ENCODE results near the gene ALG5. TPM values are rescaled to one million over a fixed set of nuclear protein-coding genes. Genes with fewer than 3 reads are reported as not detected.

ALG5 gene
- total RNA-seq, 2 donors from 2014 or later, result 18.6 to 30.4 TPM

DNA sequence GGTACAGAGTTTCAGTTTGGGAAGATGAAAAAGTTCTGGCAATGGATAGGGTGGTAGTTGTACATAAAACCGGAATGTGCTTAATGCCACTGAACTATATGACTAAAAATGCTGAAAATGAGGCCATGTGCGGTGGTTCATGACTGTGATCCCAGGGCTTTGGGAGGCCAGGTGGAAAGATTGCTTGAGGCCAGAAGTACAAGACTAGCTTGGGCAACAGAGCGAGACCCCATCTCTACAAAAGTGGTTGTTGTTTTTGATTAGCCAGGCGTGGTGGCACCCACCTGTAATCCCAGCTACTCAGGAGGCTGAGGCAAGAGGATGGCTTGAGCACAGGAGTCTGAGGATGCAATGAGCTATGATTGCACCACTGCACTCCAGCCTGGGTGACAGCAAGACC is 91.9 kb downstream of the ALG5 start:
- ATAC-seq (no peak), DNase-seq (ENCODE audit: low spot score in 2 of 2) (no peak)
- no peaks in the 10 kb centered on the region for H3K9me3 Mint-ChIP-seq
- no peak overlapping the region for H3K27ac Mint-ChIP-seq
- no peaks in the 10 kb centered on the region for H3K36me3 Mint-ChIP-seq

DNA sequence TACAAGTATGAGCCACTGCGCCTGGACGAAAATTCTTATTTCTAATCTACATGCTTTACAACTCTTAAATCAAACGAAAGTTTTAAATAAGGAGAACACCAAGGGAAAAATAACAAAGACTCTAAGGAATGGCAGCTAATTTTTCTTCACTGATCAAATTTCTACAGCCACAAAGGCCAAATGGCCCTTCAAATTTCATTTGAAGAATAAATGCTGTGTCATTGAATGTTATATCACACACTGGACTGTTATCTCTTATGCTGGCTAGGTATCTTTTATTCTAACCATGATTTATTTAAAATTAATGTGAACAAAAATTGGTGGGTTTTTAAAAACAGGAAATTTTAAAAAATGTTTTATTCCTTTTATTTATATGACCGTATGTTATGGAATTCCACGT is 93.2 kb downstream of the ALG5 start:
- ATAC-seq, result no peak
- no peaks in the 10 kb centered on the region for H3K36me3 Mint-ChIP-seq
- H3K27ac Mint-ChIP-seq, result no peak overlapping the region
- DNase-seq (ENCODE audit: low spot score in 2 of 2), result no peak
- H3K9me3 Mint-ChIP-seq, result no peaks in the 10 kb centered on the region

- Mint-ChIP-seq H3K27ac (no peak overlapping the region), H3K9me3 (no peaks in the 10 kb centered on the region), H3K36me3 (no peaks in the 10 kb centered on the region)
- ATAC-seq (no peak), DNase-seq (ENCODE audit: low spot score in 2 of 2) (no peak)
These were observed 95.1 kb downstream of the ALG5 start for GRCh38 chr13:36903925-36904595.

Other genes with a start within 250 kb of the ALG5 start
- gene RFXAP, start 180.1 kb downstream of the ALG5 start, total RNA-seq, result 10 to 100 TPM in 1 of 2 donors, 1 to 10 TPM in 1; 5.7 to 16.9 TPM
- under 1 TPM in 1 of 2 donors, not detected in 1; 0.80 TPM for gene SMAD9, start 79.1 kb downstream of the ALG5 start, total RNA-seq
- 100 to 1,000 TPM; 125 to 159 TPM for gene EXOSC8, start 1.4 kb upstream of the ALG5 start, total RNA-seq
- gene SUPT20H, start 60.3 kb upstream of the ALG5 start, total RNA-seq, result 10 to 100 TPM; 73.3 to 76.2 TPM
- not detected for gene CSNK1A1L, start 106.3 kb upstream of the ALG5 start, total RNA-seq